OCI-LY3 (cell line): ENCODE data around the gene ZNF883.

ENCODE experiments used
- H2AFZ ChIP-seq: fragments of 200-600, 300-600 bp; shearing (Covaris generic); 2 replicates; pipeline ENCODE4 v1.6.0; 2014; ENCODE audit warnings: antibody characterized with exemption, low read depth, low read length
- H3K27ac ChIP-seq: fragments of 200-600, 300-600 bp; sonication (generic); 2 replicates; pipeline ENCODE4 v1.5.1; 2014; ENCODE audit warnings: mild to moderate bottlenecking, low read length, moderate library complexity, mixed read lengths
- H3K27me3 ChIP-seq: fragments of 200-600, 300-600 bp; sonication (generic); 2 replicates; pipeline ENCODE4 v1.6.1; 2014; ENCODE audit warnings: low read depth, low read length, mixed read lengths
- H3K36me3 ChIP-seq: fragments of 200-600, 300-600 bp; sonication (generic); replicated peaks from 2 replicates; pipeline ENCODE3; 2014; ENCODE audit warnings: low read depth, low read length, mixed read lengths
- H3K4me1 ChIP-seq: fragments of 300-600, 200-600 bp; sonication (generic); 2 replicates; pipeline ENCODE4 v1.6.1; 2014; ENCODE audit warnings: low read length, mixed read lengths
- H3K4me2 ChIP-seq: fragments of 200-600, 300-600 bp; sonication (generic); 2 replicates; pipeline ENCODE4 v1.6.1; 2014; ENCODE audit warnings: low read length, mixed read lengths
- H3K4me3 ChIP-seq: fragments of 300-600, 200-600 bp; sonication (generic); 2 replicates; pipeline ENCODE4 v1.5.1; 2014; ENCODE audit warnings: antibody characterized with exemption, mild to moderate bottlenecking, low read length, moderate library complexity
- H3K79me2 ChIP-seq: fragments of 300-600, 200-600 bp; shearing (Covaris generic); 2 replicates; pipeline ENCODE4 v1.6.1; 2014; ENCODE audit warnings: mild to moderate bottlenecking, low read length, mixed read lengths
- H3K9ac ChIP-seq: fragments of 300-600, 200-600 bp; shearing (Covaris generic); 2 replicates; pipeline ENCODE4 v1.6.0; 2014; ENCODE audit warnings: mild to moderate bottlenecking, low read length, moderate library complexity
- H3K9me3 ChIP-seq: fragments of 200-600, 300-600 bp; shearing (Covaris generic); 2 replicates; pipeline ENCODE4 v1.6.1; 2014; ENCODE audit warnings: low read length, mixed read lengths; ENCODE audit not compliant: insufficient read depth
- H4K20me1 ChIP-seq: fragments of 200-600, 300-600 bp; sonication (generic); 2 replicates; pipeline ENCODE4 v1.6.1; 2016; ENCODE audit warnings: low read length, mixed read lengths; ENCODE audit not compliant: insufficient read depth
- EZH2phosphoT487 ChIP-seq: fragments of 200-600 bp; shearing (Covaris generic); IDR thresholded peaks from 2 replicates; pipeline ENCODE4 v1.6.1; 2018; ENCODE audit warnings: antibody characterized with exemption, mixed run types, low read depth
- TF ChIP-seq, protein P1 (sequence below): fragments of 200-600, 300-600 bp; sonication (generic); IDR thresholded peaks from 2 replicates; pipeline ENCODE4 v1.5.1; 2014; ENCODE audit warnings: antibody characterized with exemption, low read length, low read depth

ZNF883 gene

GRCh38 chr9:112912636-112913035, 99.4 kb downstream of the ZNF883 start:
- TF ChIP-seq, protein P1, sequence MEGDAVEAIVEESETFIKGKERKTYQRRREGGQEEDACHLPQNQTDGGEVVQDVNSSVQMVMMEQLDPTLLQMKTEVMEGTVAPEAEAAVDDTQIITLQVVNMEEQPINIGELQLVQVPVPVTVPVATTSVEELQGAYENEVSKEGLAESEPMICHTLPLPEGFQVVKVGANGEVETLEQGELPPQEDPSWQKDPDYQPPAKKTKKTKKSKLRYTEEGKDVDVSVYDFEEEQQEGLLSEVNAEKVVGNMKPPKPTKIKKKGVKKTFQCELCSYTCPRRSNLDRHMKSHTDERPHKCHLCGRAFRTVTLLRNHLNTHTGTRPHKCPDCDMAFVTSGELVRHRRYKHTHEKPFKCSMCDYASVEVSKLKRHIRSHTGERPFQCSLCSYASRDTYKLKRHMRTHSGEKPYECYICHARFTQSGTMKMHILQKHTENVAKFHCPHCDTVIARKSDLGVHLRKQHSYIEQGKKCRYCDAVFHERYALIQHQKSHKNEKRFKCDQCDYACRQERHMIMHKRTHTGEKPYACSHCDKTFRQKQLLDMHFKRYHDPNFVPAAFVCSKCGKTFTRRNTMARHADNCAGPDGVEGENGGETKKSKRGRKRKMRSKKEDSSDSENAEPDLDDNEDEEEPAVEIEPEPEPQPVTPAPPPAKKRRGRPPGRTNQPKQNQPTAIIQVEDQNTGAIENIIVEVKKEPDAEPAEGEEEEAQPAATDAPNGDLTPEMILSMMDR, result no peak
- TF ChIP-seq EZH2phosphoT487, result no peak
- H3K27ac ChIP-seq, result no peak overlapping the region
- no peaks in the 10 kb centered on the region for H3K9me3 ChIP-seq
- H3K4me2 ChIP-seq, result no peak overlapping the region
- no peak overlapping the region for H3K4me3 ChIP-seq
- peaks cover 35% of the 10 kb centered on the region for H3K27me3 ChIP-seq
- H3K4me1 ChIP-seq, result no peaks in the 10 kb centered on the region
- H2AFZ ChIP-seq, result no peak overlapping the region
- no peaks in the 10 kb centered on the region for H3K36me3 ChIP-seq
- H3K79me2 ChIP-seq, result no peaks in the 10 kb centered on the region
- H4K20me1 ChIP-seq, result no peaks in the 10 kb centered on the region
- no peak overlapping the region for H3K9ac ChIP-seq

- Histone ChIP-seq H3K4me1 (no peaks in the 10 kb centered on the region), H4K20me1 (no peaks in the 10 kb centered on the region), H2AFZ (no peak overlapping the region), H3K79me2 (no peaks in the 10 kb centered on the region), H3K4me2 (no peak overlapping the region), H3K36me3 (no peaks in the 10 kb centered on the region), H3K27me3 (peaks cover 27% of the 10 kb centered on the region), H3K9ac (no peak overlapping the region), H3K27ac (no peak overlapping the region), H3K4me3 (no peak overlapping the region), H3K9me3 (no peaks in the 10 kb centered on the region)
- TF ChIP-seq, protein P1, result no peak
- no peak for TF ChIP-seq EZH2phosphoT487
Measured at GRCh38 chr9:112911736-112912135, 100.3 kb downstream of the ZNF883 start.
